H1 (cell line): Measurements from ENCODE around the gene DDI1. TPM values are rescaled to one million over a fixed set of nuclear protein-coding genes. Genes with fewer than 3 reads are reported as not detected.

Experiments
- CEBPB ChIP-seq: IDR thresholded peaks from 2 replicates; pipeline ENCODE4 v1.6.1; 2012; ENCODE audit warnings: low read depth, low read length
- CHD7 ChIP-seq: fragments of 300-600 bp; sonication (generic); IDR thresholded peaks from 2 replicates; pipeline ENCODE4 v1.7.1; 2012; ENCODE audit warnings: low read length, moderate library complexity, mild to moderate bottlenecking, inconsistent platforms; ENCODE audit not compliant: insufficient replicate concordance
- NRF1 ChIP-seq: IDR thresholded peaks from 2 replicates; pipeline ENCODE4 v1.6.1; 2011; ENCODE audit warnings: mild to moderate bottlenecking, low read depth, low read length, improper control_type of control experiment
- SAP30 ChIP-seq: fragments of 300-600 bp; sonication (generic); IDR thresholded peaks from 2 replicates; pipeline ENCODE4 v1.7.1; 2012; ENCODE audit warnings: low read length, moderate library complexity, mild to moderate bottlenecking, inconsistent platforms; ENCODE audit not compliant: insufficient read depth, insufficient replicate concordance
- TAF1 ChIP-seq: IDR thresholded peaks from 2 replicates; pipeline ENCODE4 v1.6.1; 2011; ENCODE audit warnings: mild to moderate bottlenecking, low read depth, low read length
- TAF7 ChIP-seq: optimal IDR thresholded peaks from 2 replicates; pipeline ENCODE3; 2011; ENCODE audit warnings: low read depth, mild to moderate bottlenecking, inconsistent platforms, low read length, moderate library complexity, borderline replicate concordance
- polyA plus RNA-seq, 7 experiments: library from polyadenylated mRNA; depleted of rRNA in 3 of 7; stranded (reverse) in 5 of 7; unstranded in 2 of 7; fragments of >200 nt in 5 of 7; fragments of 200-250 nt in 2 of 7; gene quantifications; 1 replicate in 5 of 7; 2 replicates in 1 of 7; 4 replicates in 1 of 7; pipeline versions ENCODE4 v1.2.1 to v1.2.3, GENCODE V29; 2011 to 2013; ENCODE audit warnings: missing spikeins in 2 of 7, mixed read lengths in 2 of 7
- total RNA-seq: library from RNA; stranded (reverse); fragmentation: NEBNext Ultra II Directional; extraction: Animal tissue kit (Norgen Biotek cat#: 25700); gene quantifications from 2 replicates; pipeline ENCODE4 v1.2.1, GENCODE V29; 2021

Gene DDI1
- total and polyA plus RNA-seq, 2 of the 8 experiments (the other 6 are each of a cell fraction or from before 2014, with no cell fraction given) = not detected

GRCh38 chr11:104060820-104061219 lies 24.4 kb downstream of the DDI1 start (continued):
- TF ChIP-seq CHD7 = no peak
- no peak for TF ChIP-seq TAF7
- TF ChIP-seq NRF1 = no peak
- no peak for TF ChIP-seq TAF1
- TF ChIP-seq CEBPB = no peak
- TF ChIP-seq SAP30 = no peak
